Smooth muscle cell (in vitro differentiated cells): ENCODE results near the gene IL23R. TPM values are rescaled to one million over a fixed set of nuclear protein-coding genes. Genes with fewer than 3 reads are reported as not detected.

Experiments
- DNase-seq: peaks from one replicate; lab custom pipeline; 2025; ENCODE audit not compliant: unreplicated experiment; lab: John Stamatoyannopoulos, UW
- H2AFZ ChIP-seq: fragments of 200-600 bp; sonication (generic); 2 replicates; pipeline ENCODE4 v1.6.0; 2016; ENCODE audit warnings: antibody characterized with exemption, low read depth, mild to moderate bottlenecking
- H3F3A ChIP-seq: fragments of 200-600 bp; sonication (generic); 2 replicates; pipeline ENCODE4 v1.6.0; 2017; ENCODE audit warnings: antibody characterized with exemption, low read depth
- H3K27ac ChIP-seq: fragments of 200-600 bp; sonication (generic); 2 replicates; pipeline ENCODE4 v1.5.1; 2016; ENCODE audit warnings: low read depth, mild to moderate bottlenecking
- H3K27me3 ChIP-seq: fragments of 200-600 bp; sonication (generic); 2 replicates; pipeline ENCODE4 v1.6.1; 2016; ENCODE audit warnings: low read depth, mild to moderate bottlenecking
- H3K36me3 ChIP-seq: fragments of 200-600 bp; sonication (generic); 2 replicates; pipeline ENCODE4 v1.5.1; 2016; ENCODE audit warnings: low read depth
- H3K4me1 ChIP-seq: fragments of 200-600 bp; sonication (generic); 2 replicates; pipeline ENCODE4 v1.5.1; 2016; ENCODE audit warnings: low read depth
- H3K4me2 ChIP-seq: fragments of 200-600 bp; sonication (generic); 2 replicates; pipeline ENCODE4 v1.6.0; 2016; ENCODE audit warnings: mild to moderate bottlenecking
- H3K4me3 ChIP-seq: fragments of 200-600 bp; sonication (generic); 2 replicates; pipeline ENCODE4 v1.5.1; 2016; ENCODE audit warnings: mild to moderate bottlenecking
- H3K79me2 ChIP-seq: fragments of 200-600 bp; sonication (generic); 2 replicates; pipeline ENCODE4 v1.6.0; 2016; ENCODE audit warnings: low read depth, mild to moderate bottlenecking
- H3K9ac ChIP-seq: fragments of 200-600 bp; sonication (generic); 2 replicates; pipeline ENCODE4 v1.6.0; 2016; ENCODE audit warnings: low read depth
- H3K9me3 ChIP-seq: fragments of 200-600 bp; sonication (generic); replicated peaks from 2 replicates; pipeline ENCODE4 v1.5.1; 2016; ENCODE audit warnings: low read depth
- H4K20me1 ChIP-seq: fragments of 200-600 bp; sonication (generic); 2 replicates; pipeline ENCODE4 v1.6.0; 2016; ENCODE audit warnings: low read depth
- WGBS: methylation state at CpG from one replicate; pipeline ENCODE4 v1.1.7; 2016; ENCODE audit warnings: low lambda C conversion rate; 5-methylcytosine and 5-hydroxymethylcytosine counted together
- polyA plus RNA-seq: library from polyadenylated mRNA; unstranded; fragments of >200 nt; fragmentation: Nextera tagmentation; extraction: Ambion mirVana; gene quantifications from 2 replicates; pipeline ENCODE4 v1.2.1, GENCODE V29; 2016
- total RNA-seq: library from RNA; depleted of rRNA; stranded (reverse); fragments of >200 nt; gene quantifications from 2 replicates; pipeline ENCODE4 v1.2.3, GENCODE V29; 2014
- TF ChIP-seq, protein P1 (sequence below): fragments of 200-600 bp; sonication (generic); IDR thresholded peaks from 2 replicates; pipeline ENCODE4 v1.5.1; 2017; ENCODE audit warnings: borderline replicate concordance, mild to moderate bottlenecking, antibody characterized with exemption; ENCODE audit not compliant: insufficient read depth, poor library complexity, severe bottlenecking

The IL23R gene
- total and polyA plus RNA-seq, 2 experiments from 2014 or later = not detected

- Histone ChIP-seq H3K4me2 (no peak overlapping the region), H3K27me3 (no peaks in the 10 kb centered on the region), H3K36me3 (no peaks in the 10 kb centered on the region), H3K27ac (no peak overlapping the region), H2AFZ (no peak overlapping the region), H3K9me3 (no peaks in the 10 kb centered on the region), H3K4me1 (no peaks in the 10 kb centered on the region), H3F3A (no peaks in the 10 kb centered on the region), H4K20me1 (no peaks in the 10 kb centered on the region), H3K9ac (no peak overlapping the region), H3K4me3 (no peak overlapping the region), H3K79me2 (no peaks in the 10 kb centered on the region)
- TF ChIP-seq, protein P1, sequence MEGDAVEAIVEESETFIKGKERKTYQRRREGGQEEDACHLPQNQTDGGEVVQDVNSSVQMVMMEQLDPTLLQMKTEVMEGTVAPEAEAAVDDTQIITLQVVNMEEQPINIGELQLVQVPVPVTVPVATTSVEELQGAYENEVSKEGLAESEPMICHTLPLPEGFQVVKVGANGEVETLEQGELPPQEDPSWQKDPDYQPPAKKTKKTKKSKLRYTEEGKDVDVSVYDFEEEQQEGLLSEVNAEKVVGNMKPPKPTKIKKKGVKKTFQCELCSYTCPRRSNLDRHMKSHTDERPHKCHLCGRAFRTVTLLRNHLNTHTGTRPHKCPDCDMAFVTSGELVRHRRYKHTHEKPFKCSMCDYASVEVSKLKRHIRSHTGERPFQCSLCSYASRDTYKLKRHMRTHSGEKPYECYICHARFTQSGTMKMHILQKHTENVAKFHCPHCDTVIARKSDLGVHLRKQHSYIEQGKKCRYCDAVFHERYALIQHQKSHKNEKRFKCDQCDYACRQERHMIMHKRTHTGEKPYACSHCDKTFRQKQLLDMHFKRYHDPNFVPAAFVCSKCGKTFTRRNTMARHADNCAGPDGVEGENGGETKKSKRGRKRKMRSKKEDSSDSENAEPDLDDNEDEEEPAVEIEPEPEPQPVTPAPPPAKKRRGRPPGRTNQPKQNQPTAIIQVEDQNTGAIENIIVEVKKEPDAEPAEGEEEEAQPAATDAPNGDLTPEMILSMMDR = no peak
- 90% methylated on average over 2 of the region's 2 CpGs for WGBS
- no peak for DNase-seq
These were observed 8.5 kb downstream of the IL23R start for GRCh38 chr1:67174716-67175284.

- Histone ChIP-seq H2AFZ (no peak overlapping the region), H3K27me3 (no peaks in the 10 kb centered on the region), H3K9ac (no peak overlapping the region), H4K20me1 (no peaks in the 10 kb centered on the region), H3K9me3 (no peaks in the 10 kb centered on the region), H3K36me3 (no peaks in the 10 kb centered on the region), H3K4me2 (no peak overlapping the region), H3K4me3 (no peak overlapping the region), H3K4me1 (no peaks in the 10 kb centered on the region), H3K79me2 (no peaks in the 10 kb centered on the region), H3K27ac (no peak overlapping the region), H3F3A (no peaks in the 10 kb centered on the region)
- TF ChIP-seq, protein P1 = no peak
- 89% methylated on average over 3 of the region's 3 CpGs for WGBS
- no peak for DNase-seq
These were observed 9.4 kb downstream of the IL23R start for GRCh38 chr1:67175530-67176087.

DNA sequence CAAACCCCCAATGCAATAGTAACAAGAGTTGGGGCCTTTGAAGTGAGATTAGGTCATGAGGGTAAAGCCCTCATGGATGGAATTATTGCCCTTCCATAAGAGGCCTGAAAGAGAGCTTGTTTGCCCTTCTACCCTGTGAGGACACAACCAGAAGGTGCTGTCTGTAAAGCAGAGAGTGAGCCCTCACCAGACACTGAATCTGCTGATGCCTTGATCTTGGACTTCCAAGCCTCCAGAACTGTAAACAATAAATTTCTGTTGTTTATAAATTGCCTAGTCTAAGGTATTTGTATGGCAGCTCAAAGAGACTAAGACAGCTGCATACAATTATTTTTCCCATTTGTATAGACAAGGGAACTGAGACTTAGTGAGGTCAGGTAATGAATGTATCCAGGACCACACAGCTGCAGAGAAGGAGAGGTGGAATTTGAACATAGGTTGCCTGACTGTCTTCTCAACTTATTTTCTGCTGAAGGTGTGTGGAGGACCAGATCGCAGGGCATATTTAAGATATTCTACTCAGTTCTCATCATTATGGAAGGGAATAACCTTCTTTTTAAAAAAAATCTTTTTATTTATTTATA lies 18.7 kb downstream of the IL23R start:
- Histone ChIP-seq H3K79me2 (no peaks in the 10 kb centered on the region), H4K20me1 (no peaks in the 10 kb centered on the region), H3K36me3 (no peaks in the 10 kb centered on the region), H3K9me3 (no peaks in the 10 kb centered on the region), H3K4me1 (no peaks in the 10 kb centered on the region), H3F3A (no peaks in the 10 kb centered on the region), H3K9ac (no peak overlapping the region), H3K27ac (no peak overlapping the region), H3K27me3 (no peaks in the 10 kb centered on the region), H2AFZ (no peak overlapping the region), H3K4me2 (no peak overlapping the region), H3K4me3 (no peak overlapping the region)
- 97% methylated on average over 1 of the region's 1 CpG for WGBS
- TF ChIP-seq, protein P1 = no peak
- no peak for DNase-seq

- Histone ChIP-seq H3K4me3 (no peak overlapping the region), H2AFZ (no peak overlapping the region), H3K27me3 (no peaks in the 10 kb centered on the region), H3K36me3 (no peaks in the 10 kb centered on the region), H3K9ac (no peak overlapping the region), H3K79me2 (no peaks in the 10 kb centered on the region), H3K9me3 (no peaks in the 10 kb centered on the region), H3K4me1 (no peaks in the 10 kb centered on the region), H4K20me1 (no peaks in the 10 kb centered on the region), H3K4me2 (no peak overlapping the region), H3K27ac (no peak overlapping the region), H3F3A (no peaks in the 10 kb centered on the region)
- DNase-seq = no peak
- TF ChIP-seq, protein P1 = no peak
- WGBS = 88% methylated on average over 2 of the region's 2 CpGs
These were observed 21.9 kb downstream of the IL23R start for GRCh38 chr1:67188137-67188536.
